NCI-H2227 treated with DMSO at 0.1 percent for 48 hours (cell line): ENCODE data around the gene G6PC1.
"Not testable (repeated sequence)": the region's sequence is repeated elsewhere in the genome, so short reads cannot be mapped to it uniquely, and the experiment has no call there.

Experiments used
- DNase-seq: peaks from one replicate; lab custom pipeline; 2025; lab: John Stamatoyannopoulos, UW

The G6PC1 gene

DNA sequence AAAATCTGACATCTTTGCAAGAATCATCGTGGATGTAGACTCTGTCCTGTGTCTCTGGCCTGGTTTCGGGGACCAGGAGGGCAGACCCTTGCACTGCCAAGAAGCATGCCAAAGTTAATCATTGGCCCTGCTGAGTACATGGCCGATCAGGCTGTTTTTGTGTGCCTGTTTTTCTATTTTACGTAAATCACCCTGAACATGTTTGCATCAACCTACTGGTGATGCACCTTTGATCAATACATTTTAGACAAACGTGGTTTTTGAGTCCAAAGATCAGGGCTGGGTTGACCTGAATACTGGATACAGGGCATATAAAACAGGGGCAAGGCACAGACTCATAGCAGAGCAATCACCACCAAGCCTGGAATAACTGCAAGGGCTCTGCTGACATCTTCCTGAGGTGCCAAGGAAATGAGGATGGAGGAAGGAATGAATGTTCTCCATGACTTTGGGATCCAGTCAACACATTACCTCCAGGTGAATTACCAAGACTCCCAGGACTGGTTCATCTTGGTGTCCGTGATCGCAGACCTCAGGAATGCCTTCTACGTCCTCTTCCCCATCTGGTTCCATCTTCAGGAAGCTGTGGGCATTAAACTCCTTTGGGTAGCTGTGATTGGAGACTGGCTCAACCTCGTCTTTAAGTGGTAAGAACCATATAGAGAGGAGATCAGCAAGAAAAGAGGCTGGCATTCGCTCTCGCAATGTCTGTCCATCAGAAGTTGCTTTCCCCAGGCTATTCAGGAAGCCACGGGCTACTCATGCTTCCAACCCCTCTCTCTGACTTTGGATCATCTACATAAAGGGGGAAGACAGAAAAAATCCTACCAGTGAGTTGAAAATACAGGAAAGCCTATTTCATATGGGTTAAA is at the start of gene G6PC1:
Gene G6PC1 (plus strand): TSS at position 340 of the 872 bp plus-strand sequence. CDS start 78 bp downstream, at position 418.
- DNase-seq, result no peak

GRCh38 chr17:42850954-42851353 is 49.6 kb upstream of the G6PC1 start, which contains the start of gene AOC3:
Gene AOC3 (plus strand): TSS chr17:42851199. CDS start chr17:42851344, 145 bp downstream.
- no peak for DNase-seq

- not testable (repeated sequence) for DNase-seq
Observed at GRCh38 chr17:42851371-42852240, 49.0 kb upstream of the G6PC1 start.

GRCh38 chr17:42852351-42852750 is 48.2 kb upstream of the G6PC1 start:
- no peak for DNase-seq

- DNase-seq, result no peak
Observed at GRCh38 chr17:42853004-42853403, 47.6 kb upstream of the G6PC1 start.

DNA sequence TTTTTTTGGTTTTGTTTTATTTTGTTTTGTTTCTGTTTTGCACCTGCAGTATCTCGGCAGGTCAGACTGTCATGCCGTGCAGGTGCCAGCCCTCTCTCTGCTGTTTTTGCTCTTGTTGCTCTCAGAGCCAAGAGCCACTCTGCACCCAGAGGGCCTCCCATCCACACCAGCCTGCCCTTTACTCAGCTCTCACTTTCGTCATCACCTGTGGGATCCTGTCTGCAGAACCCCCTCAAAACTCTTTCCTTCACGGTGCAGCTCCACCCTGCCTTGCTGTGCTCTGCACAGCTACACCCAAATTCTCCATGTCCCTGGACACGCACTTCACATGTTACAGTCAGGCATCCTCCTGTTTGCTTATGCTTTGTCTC is 47.0 kb upstream of the G6PC1 start:
- DNase-seq, result no peak

DNA sequence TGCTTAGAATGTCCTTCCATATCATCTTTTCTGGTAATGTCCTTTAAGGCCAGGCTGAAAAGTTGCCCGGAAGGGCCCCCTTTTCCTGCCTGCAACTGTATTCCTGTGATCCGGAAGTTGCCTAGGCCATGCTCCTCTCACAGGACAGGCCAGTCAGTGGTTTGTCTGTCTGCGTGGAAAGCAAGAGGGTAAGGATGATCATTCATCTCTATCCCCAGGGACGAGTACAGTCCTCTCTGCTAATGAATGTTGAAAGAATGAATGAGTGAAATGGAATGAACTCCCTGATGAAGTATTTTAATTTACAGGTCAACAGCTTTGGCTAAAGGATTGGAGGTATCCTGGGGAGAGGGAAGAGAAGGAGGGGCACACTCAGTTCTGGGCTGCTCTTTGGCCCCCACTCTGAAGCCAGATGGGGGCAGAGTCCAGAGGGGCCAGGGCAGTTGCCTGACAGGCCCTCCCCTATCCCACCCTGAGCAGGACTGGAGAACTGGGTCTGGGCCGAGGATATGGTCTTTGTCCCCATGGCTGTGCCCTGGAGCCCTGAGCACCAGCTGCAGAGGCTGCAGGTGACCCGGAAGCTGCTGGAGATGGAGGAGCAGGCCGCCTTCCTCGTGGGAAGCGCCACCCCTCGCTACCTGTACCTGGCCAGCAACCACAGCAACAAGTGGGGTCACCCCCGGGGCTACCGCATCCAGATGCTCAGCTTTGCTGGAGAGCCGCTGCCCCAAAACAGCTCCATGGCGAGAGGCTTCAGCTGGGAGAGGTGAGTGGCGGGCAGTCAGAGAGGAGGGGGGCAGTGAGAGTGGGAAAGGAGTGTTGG is 46.4 kb upstream of the G6PC1 start:
- DNase-seq, result no peak

DNA sequence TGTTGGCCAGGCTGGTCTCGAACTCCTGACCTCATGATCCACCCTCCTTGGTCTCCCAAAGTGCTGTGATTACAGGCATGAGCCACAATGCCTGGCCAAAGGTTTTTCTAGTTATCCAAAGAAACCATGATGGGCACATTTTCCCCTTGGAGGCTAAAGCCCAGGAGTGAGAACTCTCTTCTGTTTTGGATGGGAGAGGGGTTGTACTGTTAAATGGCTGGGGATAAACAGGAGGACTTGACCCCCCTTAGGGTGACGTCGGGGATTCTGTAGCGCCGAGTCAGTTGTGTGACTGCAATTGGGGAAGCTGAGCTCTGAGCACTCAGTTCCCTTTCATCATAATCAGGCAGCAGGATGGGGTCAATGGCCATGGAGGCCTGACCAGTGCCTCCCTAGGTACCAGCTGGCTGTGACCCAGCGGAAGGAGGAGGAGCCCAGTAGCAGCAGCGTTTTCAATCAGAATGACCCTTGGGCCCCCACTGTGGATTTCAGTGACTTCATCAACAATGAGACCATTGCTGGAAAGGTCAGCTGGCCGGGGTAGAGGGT is 45.5 kb upstream of the G6PC1 start:
- DNase-seq, result no peak

- not testable (repeated sequence) for DNase-seq
Observed at GRCh38 chr17:42856093-42856492, 44.5 kb upstream of the G6PC1 start.

DNA sequence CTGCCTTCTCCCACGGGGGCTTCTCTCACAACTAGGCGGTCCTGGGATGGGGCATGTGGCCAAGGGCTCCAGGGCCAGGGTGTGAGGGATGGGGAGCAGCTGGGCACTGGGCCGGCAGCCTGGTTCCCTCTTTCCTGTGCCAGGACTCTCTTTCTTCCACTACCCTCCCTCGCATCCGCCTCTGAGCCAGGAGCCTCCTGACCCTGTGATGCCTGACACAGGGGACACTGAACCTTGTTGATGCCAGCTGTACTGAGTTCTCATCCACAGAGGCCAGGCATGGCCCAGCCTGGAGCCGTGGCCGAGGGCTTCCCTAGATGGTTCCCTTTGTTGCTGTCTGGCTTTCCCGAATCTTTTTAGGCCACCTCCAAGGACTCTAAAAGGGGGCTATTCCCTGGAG is 44.1 kb upstream of the G6PC1 start:
- DNase-seq, result not testable (repeated sequence)

DNA sequence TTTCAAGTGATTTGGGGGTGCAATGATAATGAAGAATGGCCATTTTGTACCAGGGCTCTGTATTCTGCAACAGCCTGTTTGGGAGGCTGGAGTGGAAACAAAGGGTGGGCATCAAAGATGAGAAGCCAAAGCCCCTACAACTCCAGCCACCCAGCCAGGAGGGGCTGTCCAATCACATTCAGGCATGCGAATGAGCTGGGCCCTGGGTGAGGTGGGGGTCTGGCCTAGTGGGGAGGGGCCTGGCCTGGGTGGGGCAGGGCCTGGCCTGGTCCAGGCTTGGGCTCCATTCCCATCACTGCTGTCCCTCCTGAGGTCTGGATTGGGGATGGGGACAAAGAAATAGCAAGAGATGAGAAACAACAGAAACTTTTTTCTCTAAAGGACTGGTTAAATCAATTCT is 43.2 kb upstream of the G6PC1 start:
- no peak for DNase-seq

GRCh38 chr17:42865638-42866094 is 34.9 kb upstream of the G6PC1 start:
- no peak for DNase-seq

GRCh38 chr17:42866216-42866615 is 34.4 kb upstream of the G6PC1 start:
- DNase-seq, result no peak

DNA sequence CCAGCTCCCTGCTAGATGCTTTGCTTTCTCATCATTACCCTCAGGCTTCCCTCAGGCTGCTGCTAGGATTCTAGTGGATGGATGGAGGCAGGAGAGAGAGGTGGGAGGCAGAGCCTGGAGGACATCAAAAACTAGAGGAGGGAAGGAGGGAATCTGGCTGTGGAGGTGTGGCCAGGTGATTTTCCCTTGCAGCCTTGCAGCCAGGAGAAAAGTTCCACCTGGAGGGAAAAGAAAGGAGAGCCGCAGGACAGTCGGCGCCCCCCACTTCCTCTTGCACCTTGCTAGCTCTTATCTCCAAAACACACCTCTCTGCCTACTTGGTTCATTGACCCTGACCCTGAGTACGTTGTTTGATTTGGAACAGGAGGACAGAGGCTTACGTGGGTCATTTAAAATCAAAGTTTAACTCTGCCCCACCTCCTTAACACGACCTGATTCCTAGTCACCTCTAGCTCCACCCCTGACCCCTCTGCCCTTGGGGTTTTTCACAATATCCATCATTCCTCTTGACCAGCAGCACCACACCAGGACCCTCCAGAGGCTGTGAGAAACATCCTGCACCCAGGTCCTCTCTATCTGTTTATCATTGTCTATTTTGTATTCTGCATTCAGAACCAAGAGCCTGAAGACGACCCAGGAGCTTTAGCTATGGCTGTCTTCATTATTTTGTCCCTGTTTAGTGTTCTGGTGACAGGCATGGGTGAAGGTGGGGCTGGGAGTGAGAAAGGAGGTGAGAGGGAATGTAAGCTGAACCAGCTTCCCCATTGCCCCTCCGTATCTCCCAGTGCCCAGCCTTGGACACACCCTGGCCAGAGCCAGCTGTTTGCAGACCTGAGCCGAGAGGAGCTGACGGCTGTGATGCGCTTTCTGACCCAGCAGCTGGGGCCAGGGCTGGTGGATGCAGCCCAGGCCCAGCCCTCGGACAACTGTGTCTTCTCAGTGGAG is 33.7 kb upstream of the G6PC1 start:
- DNase-seq, result no peak

GRCh38 chr17:42867694-42868261 is 32.8 kb upstream of the G6PC1 start:
- DNase-seq, result not testable (repeated sequence)

GRCh38 chr17:42868338-42868737 is 32.3 kb upstream of the G6PC1 start:
- DNase-seq, result no peak

DNA sequence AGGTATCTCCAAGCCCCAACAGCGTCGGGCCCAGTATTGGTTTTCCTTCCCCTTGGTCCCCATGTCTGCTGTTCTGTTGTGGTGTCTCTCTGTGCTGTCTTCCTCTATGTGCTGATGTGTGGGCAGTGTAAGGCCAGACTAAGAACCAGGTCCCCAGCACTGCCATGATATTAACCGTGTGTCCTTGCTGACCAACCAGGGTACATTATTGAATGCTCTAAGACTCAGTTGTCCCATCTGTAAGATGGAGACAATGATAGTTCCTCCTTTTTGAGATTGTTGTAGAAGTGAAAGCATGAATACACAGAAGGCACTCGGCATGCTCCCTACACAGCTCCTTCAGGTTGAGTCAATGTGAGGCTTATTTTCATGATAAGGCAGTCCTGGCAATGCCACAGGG is 29.0 kb upstream of the G6PC1 start:
- DNase-seq, result no peak

DNA sequence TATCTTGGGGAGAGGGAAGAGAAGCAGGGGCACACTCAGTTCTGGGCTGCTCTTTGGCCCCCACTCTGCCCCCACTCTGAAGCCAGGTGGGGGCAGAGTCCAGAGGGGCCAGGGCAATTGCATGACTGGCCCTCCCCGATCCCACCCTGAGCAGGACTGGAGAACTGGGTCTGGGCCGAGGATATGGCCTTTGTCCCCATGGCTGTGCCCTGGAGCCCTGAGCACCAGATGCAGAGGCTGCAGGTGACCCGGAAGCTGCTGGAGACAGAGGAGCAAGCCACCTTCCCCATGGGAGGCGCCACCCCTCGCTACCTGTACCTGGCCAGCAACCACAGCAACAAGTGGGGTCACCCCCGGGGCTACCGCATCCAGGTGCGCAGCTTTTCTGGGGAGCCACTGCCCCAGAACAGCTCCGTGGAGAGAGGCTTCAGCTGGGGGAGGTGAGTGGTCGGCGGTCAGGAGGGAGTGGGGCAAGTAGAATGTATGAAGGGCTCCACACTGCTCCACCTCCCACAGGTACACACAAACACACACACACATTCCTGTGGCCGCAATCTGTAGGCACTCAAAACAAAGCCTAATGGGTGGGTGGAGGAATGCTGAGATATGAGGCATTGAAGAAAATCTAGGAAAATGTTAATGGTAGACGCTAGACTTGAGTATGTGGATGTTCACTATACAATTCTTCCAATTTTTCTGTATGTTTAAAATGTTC is 28.2 kb upstream of the G6PC1 start:
- no peak for DNase-seq

GRCh38 chr17:42873315-42873714 is 27.3 kb upstream of the G6PC1 start:
- no peak for DNase-seq
